Left forelimb (tissue), 1 donor: ENCODE data around the gene RBM10.

Experiments used
- DNase-seq: peaks from one replicate; pipeline ENCODE4 v3.0.0-alpha.2; 2018; ENCODE audit warnings: low spot score

RBM10 gene

GRCh38 chrX:47218920-47219815, 74.1 kb downstream of the RBM10 start:
- no peak for DNase-seq

DNA sequence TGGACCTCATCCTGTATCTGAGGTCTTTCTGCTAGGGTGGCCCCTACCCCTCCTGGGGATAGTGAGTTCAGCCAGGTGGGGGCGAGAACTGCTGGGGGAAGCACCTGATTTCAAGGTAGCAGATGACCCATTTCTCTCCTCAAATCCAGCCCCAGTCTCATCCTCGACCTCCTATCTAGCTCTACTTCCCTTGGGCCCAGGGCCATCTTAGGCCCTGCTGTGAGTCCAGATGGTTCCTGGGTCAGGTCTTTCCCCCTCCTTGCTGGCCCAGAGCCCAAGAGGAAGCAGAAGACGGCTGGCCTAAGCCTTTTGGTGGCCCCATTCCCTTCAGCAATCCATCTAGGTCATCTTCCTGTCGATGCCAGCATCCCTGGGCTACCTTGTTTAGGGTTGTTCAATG, 76.7 kb downstream of the RBM10 start:
- no peak for DNase-seq

DNA sequence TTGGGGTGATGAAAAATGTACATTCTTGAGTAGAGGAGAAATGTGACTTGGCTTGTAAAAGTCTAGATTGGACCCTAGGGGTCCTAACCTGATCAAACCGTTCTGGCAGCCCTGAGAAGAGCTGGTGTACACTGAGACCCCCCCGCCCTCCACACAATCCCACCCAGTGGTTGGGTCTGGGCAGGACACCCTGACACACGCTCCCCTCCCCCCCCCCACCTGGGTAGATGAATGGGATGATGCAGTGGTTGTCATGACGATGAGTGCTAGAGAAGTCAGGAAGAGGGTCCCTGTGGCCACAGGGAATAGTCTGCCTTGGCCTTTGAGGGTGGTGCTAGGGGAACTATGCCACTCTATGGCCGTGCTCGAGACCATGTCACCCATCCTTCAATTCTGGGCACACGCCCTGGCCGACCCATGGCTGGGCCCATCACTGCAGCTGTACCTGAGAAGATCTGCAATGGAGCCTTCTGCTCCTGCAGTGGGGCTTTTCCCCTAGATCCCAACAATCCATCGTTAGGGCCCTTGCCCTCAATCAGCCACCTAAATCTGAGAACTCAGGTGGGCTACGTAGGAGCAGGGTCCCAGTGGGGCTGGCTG, 77.8 kb downstream of the RBM10 start:
- DNase-seq: no peak

DNA sequence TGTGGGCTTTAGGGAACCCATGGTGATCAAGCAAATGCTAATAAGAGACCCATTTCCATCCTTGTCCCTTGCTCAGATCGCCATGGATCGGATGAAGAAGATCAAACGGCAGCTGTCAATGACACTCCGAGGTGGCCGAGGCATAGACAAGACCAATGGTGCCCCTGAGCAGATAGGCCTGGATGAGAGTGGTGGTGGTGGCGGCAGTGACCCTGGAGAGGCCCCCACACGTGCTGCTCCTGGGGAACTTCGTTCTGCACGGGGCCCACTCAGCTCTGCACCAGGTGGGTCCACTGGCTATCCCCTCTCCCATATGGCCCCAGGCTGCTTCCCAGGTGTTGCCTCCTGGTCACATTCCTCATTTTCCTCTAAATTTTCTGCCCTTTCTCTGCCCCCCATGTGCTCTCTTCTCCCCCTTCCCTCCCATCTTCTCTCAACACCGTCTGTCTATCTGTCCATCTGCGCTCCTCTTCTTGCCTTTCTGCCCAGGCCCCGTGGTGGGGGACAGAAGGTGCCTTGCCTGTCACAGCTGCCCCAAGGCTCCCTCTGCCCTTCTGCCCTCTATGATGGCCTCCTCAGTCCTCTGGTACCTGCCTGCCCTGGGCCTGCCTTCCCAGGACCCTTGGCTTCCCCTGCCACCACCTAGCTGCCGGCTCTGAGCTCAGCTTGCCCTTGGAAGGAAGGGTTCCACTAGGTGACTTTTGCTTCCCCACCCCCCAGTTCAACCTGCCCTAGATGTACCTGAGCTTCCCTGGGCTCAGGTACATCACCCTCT, 78.6 kb downstream of the RBM10 start:
- DNase-seq: no peak

DNA sequence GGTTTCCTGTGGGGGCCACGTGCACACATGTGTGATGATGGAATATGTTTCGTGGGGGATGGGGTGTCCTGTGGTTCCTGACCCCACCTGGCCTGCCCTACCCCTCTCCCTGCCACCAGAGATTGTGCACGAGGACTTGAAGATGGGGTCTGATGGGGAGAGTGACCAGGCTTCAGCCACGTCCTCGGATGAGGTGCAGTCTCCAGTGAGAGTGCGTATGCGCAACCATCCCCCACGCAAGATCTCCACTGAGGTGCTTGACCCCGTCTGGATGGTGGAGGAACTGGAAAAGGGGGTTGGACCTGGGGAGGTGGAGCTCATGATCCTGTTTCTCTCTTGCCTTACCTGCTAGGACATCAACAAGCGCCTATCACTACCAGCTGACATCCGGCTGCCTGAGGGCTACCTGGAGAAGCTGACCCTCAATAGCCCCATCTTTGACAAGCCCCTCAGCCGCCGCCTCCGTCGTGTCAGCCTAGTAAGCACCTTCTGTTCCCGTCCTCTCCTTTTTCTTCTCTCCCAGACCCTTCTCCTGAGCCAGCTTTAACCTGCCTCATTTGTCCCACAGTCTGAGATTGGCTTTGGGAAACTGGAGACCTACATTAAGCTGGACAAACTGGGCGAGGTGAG, 79.4 kb downstream of the RBM10 start:
- no peak for DNase-seq

DNA sequence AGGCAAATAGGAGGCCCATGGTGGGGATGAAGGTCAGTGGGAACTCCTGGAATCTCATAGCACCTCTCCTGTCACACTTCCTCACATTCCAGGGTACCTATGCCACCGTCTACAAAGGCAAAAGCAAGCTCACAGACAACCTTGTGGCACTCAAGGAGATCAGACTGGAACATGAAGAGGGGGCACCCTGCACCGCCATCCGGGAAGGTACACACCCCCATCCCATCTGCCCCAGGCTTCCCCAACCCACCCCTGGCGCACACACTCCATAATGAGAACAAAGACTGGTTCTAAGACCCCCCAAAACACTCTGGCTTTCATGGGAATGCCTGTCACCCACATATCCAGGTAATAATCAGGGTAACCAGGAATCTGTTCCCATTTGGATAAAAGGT, 79.9 kb downstream of the RBM10 start:
- no peak for DNase-seq

DNA sequence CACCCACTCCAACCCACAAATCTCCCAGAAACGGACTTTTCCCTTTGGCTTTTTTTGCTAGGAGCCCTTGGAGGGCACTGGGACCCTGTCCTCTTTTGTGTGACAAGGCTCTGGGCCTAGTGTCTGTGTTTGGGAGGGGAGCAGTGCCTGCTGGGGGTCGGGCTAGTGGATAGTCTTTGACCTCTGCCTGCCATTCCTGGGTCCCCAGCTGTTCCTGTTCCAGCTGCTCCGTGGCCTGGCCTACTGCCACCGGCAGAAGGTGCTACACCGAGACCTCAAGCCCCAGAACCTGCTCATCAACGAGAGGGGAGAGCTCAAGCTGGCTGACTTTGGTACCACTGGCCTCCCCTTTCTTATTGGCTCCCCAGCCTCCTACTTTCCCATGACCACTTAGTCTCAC, 81.0 kb downstream of the RBM10 start:
- no peak for DNase-seq

DNA sequence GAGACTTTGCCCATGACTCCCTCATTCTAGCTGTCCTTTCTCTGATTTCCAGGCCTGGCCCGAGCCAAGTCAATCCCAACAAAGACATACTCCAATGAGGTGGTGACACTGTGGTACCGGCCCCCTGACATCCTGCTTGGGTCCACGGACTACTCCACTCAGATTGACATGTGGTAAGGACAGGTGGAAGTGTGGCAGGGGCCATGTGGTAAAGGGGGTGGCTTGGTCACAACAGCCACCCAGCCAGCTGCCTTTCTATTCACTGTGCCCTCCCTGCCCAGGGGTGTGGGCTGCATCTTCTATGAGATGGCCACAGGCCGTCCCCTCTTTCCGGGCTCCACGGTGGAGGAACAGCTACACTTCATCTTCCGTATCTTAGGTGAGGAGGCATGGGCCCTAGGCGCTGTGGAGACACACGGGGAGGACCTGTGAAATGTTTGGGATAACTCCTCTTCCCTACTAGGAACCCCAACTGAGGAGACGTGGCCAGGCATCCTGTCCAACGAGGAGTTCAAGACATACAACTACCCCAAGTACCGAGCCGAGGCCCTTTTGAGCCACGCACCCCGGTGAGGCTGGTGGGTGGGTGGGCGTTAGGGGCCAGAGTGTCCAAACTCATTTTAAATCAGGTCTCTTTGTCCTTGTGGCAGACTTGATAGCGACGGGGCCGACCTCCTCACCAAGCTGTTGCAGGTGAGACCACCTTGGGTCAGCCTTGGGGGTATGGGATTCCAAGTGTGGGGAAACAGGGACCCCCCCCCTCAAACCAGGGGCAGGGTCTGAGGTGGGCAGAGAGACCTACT, 81.7 kb downstream of the RBM10 start:
- DNase-seq: no peak

- no peak for DNase-seq
Measured at GRCh38 chrX:47227334-47227583, 82.2 kb downstream of the RBM10 start.

DNA sequence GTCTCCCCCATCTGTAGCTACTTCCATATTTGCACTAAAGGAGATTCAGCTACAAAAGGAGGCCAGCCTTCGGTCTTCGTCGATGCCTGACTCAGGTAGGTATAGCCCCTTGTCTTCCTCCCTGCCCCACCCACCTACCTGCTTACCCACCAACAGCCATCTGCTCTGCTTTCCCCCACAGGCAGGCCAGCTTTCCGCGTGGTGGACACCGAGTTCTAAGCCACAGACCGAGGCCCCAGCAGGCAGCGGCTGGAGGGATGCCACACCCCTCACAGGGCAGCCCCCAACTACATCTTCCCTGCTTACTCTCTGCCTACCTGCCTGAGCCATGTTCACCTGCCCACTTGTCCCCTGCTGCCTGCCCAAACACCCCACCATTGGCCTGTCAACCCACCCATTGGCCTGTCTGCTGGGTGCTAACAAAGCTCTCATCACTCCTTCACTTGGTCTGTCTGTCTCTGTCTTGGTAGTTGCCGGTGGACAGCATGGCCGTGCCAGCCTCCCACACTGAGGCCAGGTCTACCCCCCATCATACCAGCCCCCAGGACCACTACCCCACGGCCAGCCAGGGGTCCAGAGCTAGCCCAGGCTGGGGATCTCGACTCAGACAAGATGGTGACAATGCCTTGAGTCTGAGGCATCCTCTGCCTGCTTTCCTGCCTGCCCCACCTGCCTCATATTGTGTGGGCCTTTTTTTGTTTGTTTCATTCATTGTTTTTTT, 83.7 kb downstream of the RBM10 start:
- DNase-seq: no peak

DNA sequence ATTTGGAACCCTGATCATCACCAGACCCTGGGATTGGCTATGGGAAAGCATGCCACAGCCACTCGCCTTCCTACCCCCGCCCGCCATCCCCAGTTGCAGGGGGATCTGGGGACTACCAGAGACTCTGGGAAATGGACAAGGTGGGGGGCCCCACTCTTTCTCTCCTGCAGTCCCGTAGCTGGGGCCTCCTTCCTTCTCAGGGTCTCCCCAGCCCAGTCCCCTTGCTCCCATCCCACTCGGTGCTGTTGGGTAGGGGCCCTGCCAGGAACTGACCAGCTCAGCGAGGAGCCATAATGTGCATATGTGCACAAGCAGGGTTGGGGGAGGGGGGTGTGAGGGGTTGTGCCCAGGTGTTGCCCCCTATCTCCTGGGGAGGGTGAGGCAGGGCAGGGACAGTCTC, 84.4 kb downstream of the RBM10 start:
- DNase-seq: no peak

- no peak for DNase-seq
Measured at GRCh38 chrX:47230136-47230868, 85.3 kb downstream of the RBM10 start.

GRCh38 chrX:47231167-47231566, 86.1 kb downstream of the RBM10 start:
- DNase-seq: no peak

DNA sequence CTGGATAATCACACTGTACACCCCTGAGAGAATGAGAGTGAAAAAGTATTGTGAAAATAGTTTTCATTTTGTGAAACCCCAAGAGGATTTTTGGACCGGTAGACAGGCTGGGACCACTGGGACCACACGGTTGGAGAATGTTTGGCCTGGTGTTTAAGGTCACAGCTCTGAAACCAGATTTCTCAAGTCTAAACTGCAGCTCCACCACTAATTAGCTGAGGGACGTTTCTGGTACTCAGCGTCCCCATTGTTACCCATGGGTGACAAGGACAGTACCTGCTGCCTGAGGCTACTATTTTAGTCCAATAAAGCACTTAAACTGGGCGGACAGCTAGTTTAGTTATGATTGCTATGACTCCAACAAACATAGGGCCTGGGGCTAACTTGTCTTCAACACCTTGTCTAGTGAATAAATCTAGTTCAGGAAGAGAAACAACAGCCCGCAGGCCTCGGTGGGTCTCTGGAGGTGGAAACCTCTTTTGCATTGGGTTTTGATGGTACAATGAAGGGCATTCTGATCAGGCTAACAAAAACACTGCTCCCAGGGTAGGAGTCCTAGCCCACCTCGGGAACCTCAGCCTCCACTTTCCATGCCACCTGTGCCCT, 87.3 kb downstream of the RBM10 start:
- DNase-seq: no peak

- DNase-seq: peak; percentile 74
Measured at GRCh38 chrX:47232803-47233332, 87.8 kb downstream of the RBM10 start, which contains the start of gene USP11. USP11 (plus strand) TSS chrX:47233009; CDS start chrX:47233044, 35 bp downstream.

GRCh38 chrX:47233333-47234113, 88.5 kb downstream of the RBM10 start:
- DNase-seq: peak; percentile 95

GRCh38 chrX:47234583-47234982, 89.6 kb downstream of the RBM10 start:
- no peak for DNase-seq

DNA sequence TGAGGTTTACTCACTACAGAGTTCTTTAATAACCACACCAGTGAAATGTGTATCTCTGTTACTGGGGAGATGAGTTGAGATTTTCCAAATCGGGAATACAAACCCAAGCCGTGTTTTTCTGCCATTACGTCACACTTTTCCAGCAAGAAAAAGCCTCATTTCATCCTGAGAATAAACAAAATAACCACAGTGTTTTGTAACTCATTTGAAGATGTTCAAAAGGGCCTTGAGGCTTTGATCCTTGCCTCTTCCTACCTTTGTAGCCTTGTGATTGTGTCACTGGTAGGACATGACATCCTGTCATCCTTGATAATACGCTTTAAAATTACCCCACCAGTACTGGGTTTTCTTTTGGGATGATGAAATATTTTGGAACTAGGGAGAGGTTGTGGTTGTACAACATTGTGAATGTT, 90.7 kb downstream of the RBM10 start:
- no peak for DNase-seq
